GM12801 (cell line): ENCODE data around the gene TENT5A.

Experiments
- TF ChIP-seq, protein P1 (sequence below): IDR thresholded peaks from one replicate; pipeline ENCODE4 v1.5.1; 2011; ENCODE audit warnings: control low read depth; ENCODE audit not compliant: insufficient read length; ENCODE audit errors: extremely low read depth

Gene TENT5A

GRCh38 chr6:81785377-81785776 lies 32.9 kb upstream of the TENT5A start:
- TF ChIP-seq, protein P1, sequence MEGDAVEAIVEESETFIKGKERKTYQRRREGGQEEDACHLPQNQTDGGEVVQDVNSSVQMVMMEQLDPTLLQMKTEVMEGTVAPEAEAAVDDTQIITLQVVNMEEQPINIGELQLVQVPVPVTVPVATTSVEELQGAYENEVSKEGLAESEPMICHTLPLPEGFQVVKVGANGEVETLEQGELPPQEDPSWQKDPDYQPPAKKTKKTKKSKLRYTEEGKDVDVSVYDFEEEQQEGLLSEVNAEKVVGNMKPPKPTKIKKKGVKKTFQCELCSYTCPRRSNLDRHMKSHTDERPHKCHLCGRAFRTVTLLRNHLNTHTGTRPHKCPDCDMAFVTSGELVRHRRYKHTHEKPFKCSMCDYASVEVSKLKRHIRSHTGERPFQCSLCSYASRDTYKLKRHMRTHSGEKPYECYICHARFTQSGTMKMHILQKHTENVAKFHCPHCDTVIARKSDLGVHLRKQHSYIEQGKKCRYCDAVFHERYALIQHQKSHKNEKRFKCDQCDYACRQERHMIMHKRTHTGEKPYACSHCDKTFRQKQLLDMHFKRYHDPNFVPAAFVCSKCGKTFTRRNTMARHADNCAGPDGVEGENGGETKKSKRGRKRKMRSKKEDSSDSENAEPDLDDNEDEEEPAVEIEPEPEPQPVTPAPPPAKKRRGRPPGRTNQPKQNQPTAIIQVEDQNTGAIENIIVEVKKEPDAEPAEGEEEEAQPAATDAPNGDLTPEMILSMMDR = no peak

GRCh38 chr6:81783893-81784292 lies 31.4 kb upstream of the TENT5A start:
- TF ChIP-seq, protein P1 = no peak

GRCh38 chr6:81781624-81782023 lies 29.1 kb upstream of the TENT5A start:
- TF ChIP-seq, protein P1 = no peak

DNA sequence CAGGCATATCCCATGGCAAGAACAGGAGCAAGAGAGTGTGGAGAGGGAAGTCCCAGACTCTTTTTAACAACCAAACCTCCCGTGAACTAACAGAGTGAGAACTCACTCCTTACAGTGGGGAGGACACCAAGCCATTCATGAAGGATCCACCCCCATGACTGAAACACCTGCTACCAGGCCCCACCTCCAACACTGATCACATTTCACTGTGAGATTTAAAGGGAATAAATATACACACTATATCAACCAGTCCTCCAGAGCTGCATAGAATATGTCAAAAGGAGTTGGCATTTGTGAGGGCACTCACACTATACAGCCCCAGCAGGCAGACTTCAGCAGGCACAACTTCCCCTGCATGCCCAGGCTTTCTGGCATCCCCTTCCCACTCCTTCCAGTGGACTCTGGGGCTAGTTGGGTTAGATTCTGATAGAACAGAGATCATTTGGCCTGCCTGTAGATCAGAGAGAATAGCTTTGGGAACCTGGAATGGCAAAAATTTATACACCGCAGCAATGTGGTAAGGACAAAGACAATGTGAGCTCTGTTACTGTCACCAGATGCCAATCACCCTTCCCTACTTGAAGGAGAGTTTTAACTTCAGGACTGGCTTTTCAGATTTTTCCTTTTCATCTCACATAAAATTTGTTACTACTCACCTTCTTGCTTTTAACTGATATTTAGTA lies 25.2 kb upstream of the TENT5A start:
- TF ChIP-seq, protein P1 = no peak

DNA sequence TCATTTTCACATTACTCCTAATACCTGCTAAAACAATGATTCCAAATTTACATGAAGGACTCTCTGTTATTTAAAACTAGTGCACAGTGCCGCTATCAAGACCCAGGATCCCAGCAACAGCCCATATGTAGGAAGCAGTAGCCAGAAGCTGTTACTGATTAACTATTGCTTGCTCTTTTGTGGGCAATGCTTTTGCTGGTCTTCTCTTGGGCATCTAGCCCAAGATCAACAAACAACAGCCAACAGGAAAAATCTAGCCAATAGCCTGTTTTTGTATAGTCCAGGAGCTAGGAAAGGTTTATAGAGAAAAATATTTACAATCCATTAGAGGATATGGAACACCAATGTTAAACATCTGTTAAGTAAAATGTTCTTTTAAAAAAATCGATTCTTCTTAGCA lies 22.1 kb upstream of the TENT5A start:
- TF ChIP-seq, protein P1 = no peak

GRCh38 chr6:81773887-81774286 lies 21.4 kb upstream of the TENT5A start:
- TF ChIP-seq, protein P1 = no peak

GRCh38 chr6:81772741-81773140 lies 20.3 kb upstream of the TENT5A start:
- TF ChIP-seq, protein P1 = no peak
